SJSA1 (cell line): ENCODE results near the gene RAPGEF3. TPM values are rescaled to one million over a fixed set of nuclear protein-coding genes. Genes with fewer than 3 reads are reported as not detected.

ENCODE experiments used
- DNase-seq, 2 experiments: peaks; one replicate each; pipeline ENCODE4 v3.0.0-alpha.2; 2015 to 2020; ENCODE audit warnings: low spot score in 2 of 2, low read depth in 1 of 2
- H3K27ac ChIP-seq: fragments of 250-450 bp; sonication (Bioruptor Pico); 2 replicates; pipeline ENCODE4 v1.5.1; 2020; ENCODE audit warnings: mild to moderate bottlenecking, moderate library complexity
- H3K27me3 ChIP-seq: fragments of 250-450 bp; sonication (Bioruptor Pico); replicated peaks from 2 replicates; pipeline ENCODE4 v1.5.1; 2020; ENCODE audit warnings: mild to moderate bottlenecking, moderate library complexity
- H3K36me3 ChIP-seq: fragments of 250-450 bp; sonication (Bioruptor Pico); 2 replicates; pipeline ENCODE4 v1.5.1; 2020; ENCODE audit warnings: mild to moderate bottlenecking
- H3K4me1 ChIP-seq: fragments of 250-450 bp; sonication (Bioruptor Pico); replicated peaks from 2 replicates; pipeline ENCODE4 v1.6.1; 2021; ENCODE audit warnings: mild to moderate bottlenecking
- H3K4me3 ChIP-seq: fragments of 250-450 bp; sonication (Bioruptor Pico); 2 replicates; pipeline ENCODE4 v1.5.1; 2020; ENCODE audit warnings: mild to moderate bottlenecking
- H3K9me3 ChIP-seq: fragments of 250-450 bp; sonication (Bioruptor Pico); replicated peaks from 2 replicates; pipeline ENCODE4 v1.5.1; 2020; ENCODE audit warnings: mild to moderate bottlenecking
- total RNA-seq: library from RNA; depleted of rRNA; stranded (reverse); fragments of >200 nt; shearing (Covaris generic); gene quantifications from 2 replicates; pipeline ENCODE4 v1.2.3, GENCODE V29; 2014

The RAPGEF3 gene
- total RNA-seq, 1 experiment from 2014 or later: 1.1 TPM

- H3K27ac ChIP-seq: no peak overlapping the region
- no peak for DNase-seq
- H3K27me3 ChIP-seq: no peaks in the 10 kb centered on the region
- H3K9me3 ChIP-seq: no peaks in the 10 kb centered on the region
- H3K36me3 ChIP-seq: peaks cover 100% of the 10 kb centered on the region
- H3K4me3 ChIP-seq: no peak overlapping the region
- peaks cover 11% of the 10 kb centered on the region for H3K4me1 ChIP-seq
These were observed 27.4 kb upstream of the RAPGEF3 start for GRCh38 chr12:47785887-47786661.

DNA sequence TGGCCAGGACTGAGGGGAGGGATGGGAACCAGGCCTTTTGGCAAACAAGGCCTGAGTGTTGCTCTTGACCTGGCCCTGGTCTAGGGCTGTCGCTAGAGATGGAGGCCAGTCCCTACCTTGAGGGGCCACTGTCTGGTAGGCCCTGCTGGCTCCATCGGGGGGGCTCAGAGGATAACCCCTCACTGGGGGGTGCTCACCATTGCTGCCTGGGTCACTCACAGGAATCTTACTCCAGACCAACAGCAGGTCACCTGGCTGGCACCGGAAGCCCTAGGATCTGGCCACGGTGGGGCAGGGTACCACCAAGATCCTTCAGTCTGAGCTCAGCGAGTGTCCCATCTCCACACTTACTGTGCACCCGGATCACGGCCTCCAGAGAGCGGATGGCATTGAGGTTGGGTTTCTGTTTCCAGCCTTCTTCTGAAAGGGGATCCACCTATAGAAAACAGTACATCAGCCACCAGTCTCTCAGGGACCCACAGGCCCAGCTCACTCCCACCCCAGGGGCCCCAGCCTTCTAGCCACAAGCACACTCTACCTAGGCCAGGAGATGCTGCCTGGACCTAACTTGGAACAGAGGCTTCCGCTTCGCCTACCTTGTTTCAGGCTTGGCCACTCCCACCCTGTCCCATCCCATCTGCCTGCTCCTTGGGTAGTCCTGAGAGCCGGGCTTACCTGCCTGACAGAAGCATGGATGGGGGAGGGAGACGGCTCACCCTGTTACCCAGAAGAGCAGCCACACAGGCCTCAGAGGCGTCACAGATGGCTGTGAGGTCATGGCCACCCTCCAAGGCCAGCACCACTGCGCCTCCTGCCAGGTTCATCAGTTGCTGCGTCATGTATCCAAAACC, 26.6 kb upstream of the RAPGEF3 start:
- Histone ChIP-seq H3K27me3 (no peaks in the 10 kb centered on the region), H3K9me3 (no peaks in the 10 kb centered on the region), H3K4me3 (no peak overlapping the region), H3K4me1 (peaks cover 11% of the 10 kb centered on the region), H3K27ac (no peak overlapping the region), H3K36me3 (peaks cover 92% of the 10 kb centered on the region)
- DNase-seq: no peak

GRCh38 chr12:47783821-47784819, 25.4 kb upstream of the RAPGEF3 start:
- H3K4me3 ChIP-seq: no peak overlapping the region
- H3K4me1 ChIP-seq: peaks cover 11% of the 10 kb centered on the region
- H3K27ac ChIP-seq: no peak overlapping the region
- H3K27me3 ChIP-seq: no peaks in the 10 kb centered on the region
- no peak for DNase-seq
- no peaks in the 10 kb centered on the region for H3K9me3 ChIP-seq
- H3K36me3 ChIP-seq: peaks cover 81% of the 10 kb centered on the region

- no peak for DNase-seq
- Histone ChIP-seq H3K9me3 (no peaks in the 10 kb centered on the region), H3K27ac (no peak overlapping the region), H3K36me3 (peaks cover 71% of the 10 kb centered on the region), H3K4me1 (peaks cover 11% of the 10 kb centered on the region), H3K27me3 (no peaks in the 10 kb centered on the region), H3K4me3 (no peak overlapping the region)
These were observed 24.5 kb upstream of the RAPGEF3 start for GRCh38 chr12:47783024-47783755.

- Histone ChIP-seq H3K36me3 (peaks cover 63% of the 10 kb centered on the region), H3K27ac (no peak overlapping the region), H3K4me1 (peaks cover 11% of the 10 kb centered on the region), H3K4me3 (no peak overlapping the region), H3K27me3 (no peaks in the 10 kb centered on the region), H3K9me3 (no peaks in the 10 kb centered on the region)
- no peak for DNase-seq
These were observed 23.7 kb upstream of the RAPGEF3 start for GRCh38 chr12:47782372-47782770.

DNA sequence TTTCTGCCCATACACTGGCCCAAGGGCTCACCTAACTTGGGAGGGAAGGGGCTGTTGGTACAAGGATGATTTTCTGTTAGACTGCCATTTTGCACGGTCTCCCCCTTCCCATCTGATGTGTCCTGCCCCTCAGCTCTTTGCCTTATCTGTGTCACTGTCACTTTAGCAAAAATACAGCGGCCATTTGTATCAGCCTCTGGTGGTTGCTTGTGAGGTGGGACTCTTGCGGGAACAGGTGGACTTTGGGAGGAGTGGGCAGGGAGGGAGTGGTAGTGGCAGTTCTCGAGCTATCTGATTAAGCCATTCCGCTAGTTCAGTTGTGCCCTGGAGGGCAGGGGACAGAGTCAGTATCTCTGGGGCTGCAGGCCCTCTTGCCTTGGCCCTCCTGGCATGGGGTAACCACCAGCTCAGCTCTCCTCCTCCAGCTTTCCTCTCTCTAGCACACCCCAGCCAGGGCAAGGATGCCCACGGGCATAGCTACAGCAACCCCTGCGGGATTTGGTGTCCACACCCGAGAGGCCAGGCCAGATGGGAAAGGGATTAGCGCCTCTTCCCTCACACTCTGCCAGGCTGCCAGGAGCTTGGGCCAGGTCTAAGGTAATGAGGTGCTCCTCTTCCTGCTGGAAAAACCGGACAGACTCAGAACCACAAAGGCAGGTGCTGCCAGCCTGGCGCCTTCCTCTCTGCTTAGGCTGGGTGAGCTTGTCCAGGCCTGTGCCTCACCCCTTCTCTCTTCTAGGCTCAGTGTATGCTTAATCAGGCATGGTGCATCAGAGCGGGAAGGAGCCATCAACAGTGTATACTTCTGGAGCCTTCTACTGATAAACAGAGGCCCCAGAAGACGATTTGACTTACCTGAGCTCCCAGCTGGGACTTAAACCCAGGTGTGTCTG, 23.0 kb upstream of the RAPGEF3 start:
- Histone ChIP-seq H3K27ac (no peak overlapping the region), H3K9me3 (no peaks in the 10 kb centered on the region), H3K4me1 (peaks cover 13% of the 10 kb centered on the region)

DNA sequence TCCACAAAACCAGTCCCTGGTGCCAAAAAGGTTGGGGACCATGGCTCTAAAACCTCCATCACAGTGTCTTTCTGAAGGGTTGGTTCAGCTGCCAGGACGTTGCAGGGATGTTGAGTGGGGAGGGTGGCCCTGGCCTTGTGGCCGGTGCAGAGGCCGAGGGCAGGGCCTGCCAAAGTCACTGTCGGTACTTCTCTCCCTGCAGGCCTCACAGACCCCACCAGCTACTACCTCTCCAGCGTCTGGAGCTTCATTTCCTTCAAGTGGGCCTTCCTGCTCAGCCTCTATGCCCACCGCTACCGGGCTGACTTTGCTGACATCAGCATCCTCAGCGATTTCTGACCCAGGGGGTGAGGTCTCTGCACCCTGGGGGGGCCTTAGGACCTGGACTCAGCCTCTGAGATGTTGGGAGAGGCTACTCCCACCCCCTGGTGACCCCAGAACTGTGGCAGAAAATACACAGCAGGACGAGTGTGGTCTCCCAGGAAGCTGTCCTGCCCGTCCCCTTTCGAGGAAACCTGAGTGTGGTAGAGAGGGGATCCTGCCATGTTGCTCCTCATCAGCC, 21.3 kb upstream of the RAPGEF3 start:
- H3K27ac ChIP-seq: no peak overlapping the region
- H3K27me3 ChIP-seq: no peaks in the 10 kb centered on the region
- peaks cover 40% of the 10 kb centered on the region for H3K36me3 ChIP-seq
- no peak for DNase-seq
- H3K4me3 ChIP-seq: no peak overlapping the region
- H3K4me1 ChIP-seq: peaks cover 18% of the 10 kb centered on the region
- no peaks in the 10 kb centered on the region for H3K9me3 ChIP-seq

More for the DNA sequence above, 23.0 kb upstream of the RAPGEF3 start:
- Histone ChIP-seq H3K36me3 (peaks cover 57% of the 10 kb centered on the region), H3K4me3 (no peak overlapping the region), H3K27me3 (no peaks in the 10 kb centered on the region)
- DNase-seq: no peak

DNA sequence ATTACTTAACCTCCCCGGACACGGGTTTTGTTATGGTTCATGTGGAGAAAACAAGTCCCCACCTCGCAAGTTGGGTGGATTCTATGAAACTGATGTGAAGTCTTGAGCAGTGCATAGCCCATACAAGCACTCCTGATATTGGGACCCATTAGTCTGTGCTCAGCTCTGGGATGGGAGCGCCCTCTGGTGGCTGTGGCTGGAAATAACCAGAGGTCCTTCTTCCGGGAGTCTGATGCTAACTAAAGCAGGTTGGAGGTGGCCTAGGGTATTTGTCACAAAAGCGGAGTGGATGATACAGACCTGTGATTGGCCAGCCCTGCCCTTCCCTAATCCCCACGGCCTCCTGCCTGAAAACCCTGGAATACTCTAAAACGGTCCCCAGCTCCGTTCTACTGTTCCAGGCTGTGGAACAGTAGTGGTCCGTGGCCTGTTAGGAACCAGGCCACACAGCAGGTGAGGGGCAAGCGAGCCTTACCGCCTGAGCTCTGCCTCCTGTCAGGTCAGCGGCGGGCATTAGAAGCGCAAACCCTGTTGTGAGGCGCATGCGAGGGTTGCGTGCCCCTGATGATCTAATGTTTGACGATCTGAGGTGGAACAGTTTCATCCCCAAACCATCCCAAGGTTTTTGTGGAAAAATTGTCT, 20.7 kb upstream of the RAPGEF3 start:
- H3K36me3 ChIP-seq: peaks cover 34% of the 10 kb centered on the region
- no peak overlapping the region for H3K27ac ChIP-seq
- peaks cover 18% of the 10 kb centered on the region for H3K4me1 ChIP-seq
- no peaks in the 10 kb centered on the region for H3K27me3 ChIP-seq
- no peak overlapping the region for H3K4me3 ChIP-seq
- H3K9me3 ChIP-seq: no peaks in the 10 kb centered on the region
- peak; percentile 74 to 85 for DNase-seq

DNA sequence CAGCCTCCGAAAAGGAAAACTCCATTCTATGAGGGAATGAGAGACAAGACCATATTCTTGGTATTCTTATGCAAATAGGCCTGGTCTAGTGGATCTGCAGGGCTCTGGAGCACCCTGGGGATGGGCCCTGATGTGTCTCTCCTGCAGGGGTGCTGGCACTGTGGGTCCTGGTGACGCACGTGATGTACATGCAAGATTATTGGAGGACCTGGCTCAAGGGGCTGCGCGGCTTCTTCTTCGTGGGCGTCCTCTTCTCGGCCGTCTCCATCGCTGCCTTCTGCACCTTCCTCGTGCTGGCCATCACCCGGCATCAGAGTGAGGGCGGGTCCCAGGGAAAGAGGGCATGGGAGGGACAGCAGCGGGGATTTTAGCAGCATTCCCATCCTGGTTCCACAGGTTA, 20.2 kb upstream of the RAPGEF3 start:
- H3K4me3 ChIP-seq: no peak overlapping the region
- peaks cover 18% of the 10 kb centered on the region for H3K4me1 ChIP-seq
- no peak overlapping the region for H3K27ac ChIP-seq
- H3K27me3 ChIP-seq: no peaks in the 10 kb centered on the region
- peaks cover 28% of the 10 kb centered on the region for H3K36me3 ChIP-seq
- no peaks in the 10 kb centered on the region for H3K9me3 ChIP-seq
- DNase-seq: no peak

GRCh38 chr12:47777741-47778558, 19.3 kb upstream of the RAPGEF3 start:
- Histone ChIP-seq H3K27me3 (no peaks in the 10 kb centered on the region), H3K9me3 (no peaks in the 10 kb centered on the region), H3K36me3 (peaks cover 19% of the 10 kb centered on the region), H3K4me3 (no peak overlapping the region), H3K4me1 (peaks cover 22% of the 10 kb centered on the region), H3K27ac (no peak overlapping the region)
- DNase-seq: no peak

GRCh38 chr12:47777151-47777550, 18.5 kb upstream of the RAPGEF3 start:
- Histone ChIP-seq H3K36me3 (peaks cover 11% of the 10 kb centered on the region), H3K27me3 (no peaks in the 10 kb centered on the region), H3K9me3 (no peaks in the 10 kb centered on the region), H3K27ac (no peak overlapping the region; the same call in 1 of the 2 replicates), H3K4me1 (peaks cover 15% of the 10 kb centered on the region), H3K4me3 (no peak overlapping the region)
- DNase-seq: no peak
